Measurements from ENCODE around the gene CLEC3B. TPM values are rescaled to one million over a fixed set of nuclear protein-coding genes. Genes with fewer than 3 reads are reported as not detected.

CLEC3B gene
- total and polyA plus RNA-seq, 11 donors: 34.8 to 205 (median 73.6) TPM

GRCh38 chr3:44996556-44996969, 29.5 kb upstream of the CLEC3B start:
- peaks cover 9 to 42% (median 24%) of the 10 kb centered on the region in 12 donors for H3K4me1 ChIP-seq
- H3K36me3 ChIP-seq: peaks cover 0 to 72% (median 57%) of the 10 kb centered on the region in 9 donors
- ATAC-seq (no peak), DNase-seq (no peak)
- WGBS, 4 donors: 75 to 92% (median 87%) methylated on average over 3 of the region's 3 CpGs
- no peaks in the 10 kb centered on the region for H3K27me3 ChIP-seq
- no peak overlapping the region for H3K4me3 ChIP-seq
- TF ChIP-seq CTCF (IDR thresholded peaks at IDR 0.05) (no peak), POLR2A (IDR thresholded peaks at IDR 0.05) (no peak)
- H3K27ac ChIP-seq: no peak overlapping the region
- no peaks in the 10 kb centered on the region for H3K9me3 ChIP-seq
- intact Hi-C loops (cut with DNase I): no loop called here

DNA sequence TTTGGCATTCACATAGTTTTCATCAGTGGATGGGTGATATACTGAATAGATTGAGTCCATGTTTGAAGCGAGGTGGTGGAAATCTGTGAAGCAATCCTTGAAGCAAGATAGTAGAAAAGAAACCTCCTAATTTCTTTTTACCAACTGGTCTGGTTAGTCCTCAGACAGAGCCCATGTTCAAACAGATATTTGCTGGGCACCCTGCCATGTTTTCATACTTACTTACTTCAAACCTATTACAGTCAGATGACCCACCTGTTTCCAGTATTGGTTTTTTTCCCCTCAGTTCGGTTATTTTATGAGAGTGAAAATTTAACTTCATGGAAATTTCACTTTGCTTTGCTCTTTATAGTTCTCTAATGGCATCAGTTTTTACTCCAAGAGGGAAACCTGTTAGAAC, 26.3 kb upstream of the CLEC3B start:
- H3K4me1 ChIP-seq: peaks cover 6 to 48% (median 34%) of the 10 kb centered on the region in 12 donors
- H3K27ac ChIP-seq: peak overlapping the region in 1 of 12 donors; percentile 1

GRCh38 chr3:45000823-45001222, 25.3 kb upstream of the CLEC3B start:
- Histone ChIP-seq H3K9me3 (peaks cover 0 to 9% (median 0%) of the 10 kb centered on the region in 12 donors), H3K27ac (no peak overlapping the region), H3K4me3 (no peak overlapping the region), H3K4me1 (peaks cover 1 to 37% (median 24%) of the 10 kb centered on the region in 12 donors), H3K36me3 (peaks cover 0 to 89% (median 71%) of the 10 kb centered on the region in 9 donors), H3K27me3 (no peaks in the 10 kb centered on the region)
- DNase-seq: no peak
- 95 to 98% (median 97%) methylated on average over 4 of the region's 4 CpGs for WGBS, 4 donors
- intact Hi-C loops (cut with DNase I): no loop called here
- no peak for TF ChIP-seq POLR2A (IDR thresholded peaks at IDR 0.05)
- no peak for TF ChIP-seq CTCF (IDR thresholded peaks at IDR 0.05)
- ATAC-seq: no peak

More for the DNA sequence above, 26.3 kb upstream of the CLEC3B start:
- no peak for DNase-seq
- no peaks in the 10 kb centered on the region for H3K27me3 ChIP-seq
- peaks cover 0 to 79% (median 63%) of the 10 kb centered on the region in 9 donors for H3K36me3 ChIP-seq
- no peak for ATAC-seq
- intact Hi-C loops (cut with DNase I): no loop called here
- TF ChIP-seq CTCF (IDR thresholded peaks at IDR 0.05): no peak
- no peak for TF ChIP-seq POLR2A (IDR thresholded peaks at IDR 0.05)
- no peak overlapping the region for H3K4me3 ChIP-seq
- H3K9me3 ChIP-seq: peaks cover 0 to 6% (median 0%) of the 10 kb centered on the region in 12 donors
- 76 to 82% (median 78%) methylated on average over 2 of the region's 2 CpGs for WGBS, 4 donors

DNA sequence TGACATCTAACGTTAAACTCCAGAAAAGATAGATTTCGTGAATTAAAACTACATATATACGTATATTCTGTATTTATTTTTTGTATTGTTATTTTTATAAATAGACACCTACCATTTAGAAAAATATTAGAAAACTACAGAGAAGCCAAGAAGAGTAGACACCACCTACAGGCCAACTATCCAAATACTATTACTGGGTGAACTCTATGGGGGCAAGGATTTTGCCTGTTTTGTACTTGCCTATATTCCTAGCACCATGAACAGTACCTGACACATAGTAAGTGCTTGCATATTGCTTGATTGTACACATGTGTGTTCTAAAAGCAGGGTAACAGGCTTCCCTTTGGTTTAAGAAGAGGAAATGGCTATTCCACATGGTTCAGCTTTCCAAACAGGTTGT, 24.4 kb upstream of the CLEC3B start:
- ATAC-seq (no peak), DNase-seq (no peak)
- H3K4me1 ChIP-seq: peaks cover 0 to 34% (median 21%) of the 10 kb centered on the region in 12 donors
- WGBS, 4 donors: 91 to 95% (median 94%) methylated on average over 3 of the region's 3 CpGs
- H3K27ac ChIP-seq: peak overlapping the region in 7 of 12 donors; percentile 35 to 79 (median 69)
- H3K27me3 ChIP-seq: no peaks in the 10 kb centered on the region
- peaks cover 0 to 9% (median 0%) of the 10 kb centered on the region in 12 donors for H3K9me3 ChIP-seq
- TF ChIP-seq POLR2A (IDR thresholded peaks at IDR 0.05): no peak
- peak in 1 of 12 donors; percentile 10 for TF ChIP-seq CTCF (IDR thresholded peaks at IDR 0.05)
- H3K4me3 ChIP-seq: no peak overlapping the region
- peaks cover 0 to 82% (median 63%) of the 10 kb centered on the region in 9 donors for H3K36me3 ChIP-seq
- intact Hi-C loops (cut with DNase I): no loop called here
